PC-3 (cell line): ENCODE data around the gene VCP. TPM values are rescaled to one million over a fixed set of nuclear protein-coding genes. Genes with fewer than 3 reads are reported as not detected.

Experiments used
- ATAC-seq: fragments of 200-7000 bp; cut with Tn5 transposase; 2 replicates; pipeline ENCODE4 v1.9.1; 2020; ENCODE audit warnings: mild to moderate bottlenecking, moderate library complexity
- BruUV-seq: library from RNA; stranded (reverse); fragments of 400-500 nt; replicated peaks from 2 replicates; lab custom pipeline; 2021; lab: Mats Ljungman, UMichigan
- CTCF ChIA-PET: fragments of 300-600 bp; sonication (Branson Sonifier 250); formaldehyde crosslinking; loops from one replicate; lab custom pipeline; 2022; ENCODE audit warnings: antibody characterized with exemption; lab: Charles Lee
- POLR2A ChIA-PET: fragments of 300-600 bp; sonication (Branson Sonifier 250); formaldehyde crosslinking; loops from one replicate; lab custom pipeline; 2022; ENCODE audit warnings: antibody characterized with exemption; ENCODE audit not compliant: unreplicated experiment; lab: Charles Lee
- DNase-seq: peaks from one replicate; pipeline ENCODE4 v3.0.0-alpha.2; 2015
- H2AFZ ChIP-seq: fragments of 300-600 bp; sonication (generic); 2 replicates; pipeline ENCODE4 v1.6.0; 2016; ENCODE audit warnings: antibody characterized with exemption, low read length
- H3F3A ChIP-seq: fragments of 300-600 bp; sonication (generic); one replicate; pipeline ENCODE4 v1.6.0; 2017; ENCODE audit warnings: antibody characterized with exemption, low read length, control low read depth, mild to moderate bottlenecking; ENCODE audit not compliant: unreplicated experiment
- H3K27ac ChIP-seq: fragments of 300-600 bp; sonication (generic); 2 replicates; pipeline ENCODE4 v1.5.1; 2016; ENCODE audit warnings: mild to moderate bottlenecking, low read length
- H3K27me3 ChIP-seq: fragments of 300-600 bp; sonication (generic); 2 replicates; pipeline ENCODE4 v1.6.1; 2016; ENCODE audit warnings: low read length, mixed read lengths
- H3K36me3 ChIP-seq: fragments of 300-600 bp; sonication (generic); 2 replicates; pipeline ENCODE4 v1.6.1; 2016; ENCODE audit warnings: low read depth, mixed run types, low read length, mixed read lengths
- H3K4me1 ChIP-seq: fragments of 300-600 bp; sonication (generic); 2 replicates; pipeline ENCODE4 v1.5.1; 2016; ENCODE audit warnings: low read length; ENCODE audit not compliant: insufficient read depth
- H3K4me2 ChIP-seq: fragments of 300-600 bp; sonication (generic); 2 replicates; pipeline ENCODE4 v1.6.0; 2016; ENCODE audit warnings: low read length
- H3K4me3 ChIP-seq: fragments of 300-600 bp; sonication (generic); 2 replicates; pipeline ENCODE4 v1.5.1; 2016; ENCODE audit warnings: mild to moderate bottlenecking, low read length, mixed read lengths
- H3K79me2 ChIP-seq: fragments of 300-600 bp; sonication (generic); 2 replicates; pipeline ENCODE4 v1.6.1; 2017; ENCODE audit warnings: low read length, mixed read lengths
- H3K9ac ChIP-seq: fragments of 300-600 bp; sonication (generic); 2 replicates; pipeline ENCODE4 v1.6.0; 2016; ENCODE audit warnings: mild to moderate bottlenecking, low read length
- H3K9me2 ChIP-seq: fragments of 300-600 bp; sonication (generic); replicated peaks from 2 replicates; pipeline ENCODE4 v1.6.1; 2016; ENCODE audit warnings: mixed run types, low read length, mixed read lengths
- H3K9me3 ChIP-seq: fragments of 300-600 bp; sonication (generic); 2 replicates; pipeline ENCODE4 v1.6.1; 2016; ENCODE audit warnings: low read length, mixed read lengths
- H4K20me1 ChIP-seq: fragments of 300-600 bp; sonication (generic); 2 replicates; pipeline ENCODE4 v1.6.1; 2016; ENCODE audit warnings: low read length, mixed read lengths
- EZH2 ChIP-seq: fragments of 300-600 bp; sonication (generic); IDR thresholded peaks from one replicate; pipeline ENCODE4 v1.6.1; 2017; ENCODE audit warnings: antibody characterized with exemption, mild to moderate bottlenecking, low read length; ENCODE audit not compliant: unreplicated experiment
- EZH2phosphoT487 ChIP-seq: fragments of 300-600 bp; sonication (generic); IDR thresholded peaks from 2 replicates; pipeline ENCODE4 v1.6.1; 2018; ENCODE audit warnings: mild to moderate bottlenecking, antibody characterized with exemption, low read length, borderline replicate concordance
- intact Hi-C: fragments of 100-400 bp; cut with micrococcal nuclease; formaldehyde crosslinking; loops from 2 replicates; pipeline ENCODE4 v1.9.0; 2023
- total RNA-seq: library from RNA; depleted of rRNA; stranded (reverse); fragments of >200 nt; gene quantifications from 2 replicates; pipeline ENCODE4 v1.2.3, GENCODE V29; 2014
- TF ChIP-seq, protein P1 (sequence below): fragments of 300-600 bp; sonication (generic); conservative IDR thresholded peaks from 2 replicates; pipeline ENCODE4 v1.5.1; 2017; ENCODE audit warnings: antibody characterized with exemption, low read depth, mild to moderate bottlenecking, low read length

Gene VCP
- total RNA-seq, 1 experiment from 2014 or later, result 343 TPM

DNA sequence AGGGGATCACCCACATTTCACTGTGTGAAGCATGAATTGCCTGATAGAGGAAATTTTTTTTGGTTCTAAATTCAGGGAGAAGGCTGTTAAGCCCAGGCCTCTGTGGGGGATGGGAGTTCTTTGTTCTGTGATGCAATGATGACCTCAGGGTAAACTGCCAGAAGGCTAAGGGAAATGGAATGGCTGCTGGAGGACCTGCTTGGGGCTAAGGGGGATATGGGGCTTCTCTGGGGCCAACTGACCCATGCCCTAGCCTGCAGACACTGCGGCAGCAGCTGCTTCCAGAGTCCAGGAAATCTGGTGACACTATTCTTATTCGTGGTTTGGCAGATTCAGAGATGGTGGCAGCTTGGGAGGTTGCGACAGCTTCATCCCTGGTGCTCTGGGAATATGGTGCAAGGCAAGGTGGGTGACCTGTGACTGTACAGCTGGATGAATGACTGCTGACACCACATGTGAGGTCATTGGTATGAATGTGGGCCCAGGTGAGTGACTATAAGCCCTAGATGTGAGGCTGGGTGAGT is 30.3 kb downstream of the VCP start:
- Histone ChIP-seq H3K4me1 (no peaks in the 10 kb centered on the region; the same call in 1 of the 2 replicates), H3K79me2 (no peaks in the 10 kb centered on the region), H4K20me1 (no peaks in the 10 kb centered on the region), H3K9me3 (no peaks in the 10 kb centered on the region), H3K9me2 (no peaks in the 10 kb centered on the region), H3K27me3 (no peaks in the 10 kb centered on the region), H3K27ac (no peak overlapping the region), H3K9ac (no peak overlapping the region), H3K36me3 (no peaks in the 10 kb centered on the region), H3F3A (no peaks in the 10 kb centered on the region), H3K4me2 (no peak overlapping the region), H2AFZ (no peak overlapping the region), H3K4me3 (no peak overlapping the region)
- intact Hi-C loops, result no loop called here
- ChIA-PET POLR2A (no interaction called here), CTCF (no interaction called here)
- peak; percentile 38 for DNase-seq
- TF ChIP-seq EZH2 (no peak), EZH2phosphoT487 (no peak)
- TF ChIP-seq, protein P1, sequence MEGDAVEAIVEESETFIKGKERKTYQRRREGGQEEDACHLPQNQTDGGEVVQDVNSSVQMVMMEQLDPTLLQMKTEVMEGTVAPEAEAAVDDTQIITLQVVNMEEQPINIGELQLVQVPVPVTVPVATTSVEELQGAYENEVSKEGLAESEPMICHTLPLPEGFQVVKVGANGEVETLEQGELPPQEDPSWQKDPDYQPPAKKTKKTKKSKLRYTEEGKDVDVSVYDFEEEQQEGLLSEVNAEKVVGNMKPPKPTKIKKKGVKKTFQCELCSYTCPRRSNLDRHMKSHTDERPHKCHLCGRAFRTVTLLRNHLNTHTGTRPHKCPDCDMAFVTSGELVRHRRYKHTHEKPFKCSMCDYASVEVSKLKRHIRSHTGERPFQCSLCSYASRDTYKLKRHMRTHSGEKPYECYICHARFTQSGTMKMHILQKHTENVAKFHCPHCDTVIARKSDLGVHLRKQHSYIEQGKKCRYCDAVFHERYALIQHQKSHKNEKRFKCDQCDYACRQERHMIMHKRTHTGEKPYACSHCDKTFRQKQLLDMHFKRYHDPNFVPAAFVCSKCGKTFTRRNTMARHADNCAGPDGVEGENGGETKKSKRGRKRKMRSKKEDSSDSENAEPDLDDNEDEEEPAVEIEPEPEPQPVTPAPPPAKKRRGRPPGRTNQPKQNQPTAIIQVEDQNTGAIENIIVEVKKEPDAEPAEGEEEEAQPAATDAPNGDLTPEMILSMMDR, result no peak
- ATAC-seq, result no peak
- BruUV-seq, result no TSS peak

DNA sequence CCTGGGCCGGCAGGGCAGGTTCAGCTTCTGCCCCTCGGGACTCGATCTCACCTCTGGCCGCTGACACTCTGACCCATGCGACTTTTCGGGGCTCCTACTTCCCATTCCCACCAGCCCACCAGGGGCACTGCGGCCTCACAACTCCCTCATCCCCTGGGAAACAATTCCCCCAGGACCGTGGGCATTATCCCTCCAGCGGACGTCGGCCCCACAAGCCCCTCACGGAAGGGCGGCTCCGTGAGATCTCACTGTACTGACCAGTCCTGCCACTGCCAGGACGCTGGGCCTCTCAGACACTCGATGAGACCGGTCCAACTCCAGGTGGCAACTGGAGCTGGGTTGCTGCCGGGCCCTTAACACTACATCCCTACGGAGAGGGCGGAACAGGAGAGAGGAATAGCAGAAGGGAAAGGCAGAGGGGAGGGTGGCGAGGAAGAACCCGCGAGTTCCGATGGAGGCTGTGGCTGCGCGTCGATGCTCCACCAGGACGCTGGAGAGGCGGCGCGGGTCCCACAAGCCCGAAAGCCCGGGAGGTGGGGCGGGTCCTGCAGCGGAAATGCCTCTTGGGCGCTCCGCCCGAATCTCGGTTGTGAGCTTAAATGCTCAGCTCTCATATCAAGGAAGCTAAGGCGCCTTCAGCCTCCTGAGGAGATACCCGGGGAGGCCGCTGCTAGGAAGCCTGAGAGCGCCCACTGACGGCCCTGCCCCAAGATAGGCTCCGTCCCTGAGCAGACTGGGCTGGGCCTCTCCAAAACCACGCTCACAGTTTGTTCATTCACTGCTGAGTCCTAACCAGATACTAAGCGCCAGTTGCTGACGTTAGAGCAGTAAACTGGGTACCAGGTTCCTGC is 36.3 kb downstream of the VCP start:
- POLR2A ChIA-PET, result interaction anchor here (0.6 kb wide), 1 partner anchor 411 kb away, joined by 7 read pairs; no protein-coding TSS in a partner anchor
- DNase-seq, result no peak
- H3F3A ChIP-seq, result no peaks in the 10 kb centered on the region
- H3K79me2 ChIP-seq, result no peaks in the 10 kb centered on the region
- intact Hi-C loops, result no loop called here
- H4K20me1 ChIP-seq, result no peaks in the 10 kb centered on the region
- no peaks in the 10 kb centered on the region for H3K27me3 ChIP-seq
- CTCF ChIA-PET, result no interaction called here
- no peaks in the 10 kb centered on the region for H3K4me1 ChIP-seq
- no peaks in the 10 kb centered on the region for H3K36me3 ChIP-seq
- no peak overlapping the region for H3K4me2 ChIP-seq
- no peak for TF ChIP-seq EZH2
- TF ChIP-seq, protein P1, result no peak
- no peak for TF ChIP-seq EZH2phosphoT487
- H3K9ac ChIP-seq, result no peak overlapping the region
- H3K9me3 ChIP-seq, result no peaks in the 10 kb centered on the region
- no peak overlapping the region for H3K4me3 ChIP-seq
- no TSS peak for BruUV-seq
- H3K9me2 ChIP-seq, result no peaks in the 10 kb centered on the region
- no peak overlapping the region for H2AFZ ChIP-seq
- H3K27ac ChIP-seq, result no peak overlapping the region
- ATAC-seq, result no peak

DNA sequence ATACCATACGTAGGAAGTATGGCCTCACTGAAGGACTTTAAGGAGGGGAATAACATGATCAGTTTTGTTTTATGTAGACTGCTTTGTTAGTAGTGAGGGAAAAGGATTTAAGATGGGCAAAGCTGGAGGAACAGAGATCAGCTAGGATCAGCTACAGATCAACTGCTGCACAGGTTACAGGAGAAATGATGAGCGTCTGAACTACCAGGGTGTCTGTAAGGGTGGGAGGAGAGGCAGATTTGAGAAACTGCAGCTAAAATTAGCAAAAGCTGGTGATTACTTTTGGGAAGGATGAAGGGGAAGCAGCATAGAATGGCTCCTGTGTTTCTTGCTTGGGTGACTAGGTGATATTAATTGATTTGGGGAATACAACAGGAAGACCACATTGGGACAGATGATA is 39.3 kb downstream of the VCP start:
- Histone ChIP-seq H3K9me2 (no peaks in the 10 kb centered on the region), H3K9ac (no peak overlapping the region), H2AFZ (no peak overlapping the region), H4K20me1 (no peaks in the 10 kb centered on the region), H3K79me2 (no peaks in the 10 kb centered on the region), H3F3A (no peaks in the 10 kb centered on the region), H3K4me1 (no peaks in the 10 kb centered on the region), H3K4me3 (no peak overlapping the region), H3K27ac (no peak overlapping the region), H3K4me2 (no peak overlapping the region), H3K9me3 (no peaks in the 10 kb centered on the region), H3K36me3 (no peaks in the 10 kb centered on the region; the same call in 1 of the 2 replicates), H3K27me3 (no peaks in the 10 kb centered on the region)
- CTCF ChIA-PET, result no interaction called here
- intact Hi-C loops, result no loop called here
- ATAC-seq, result no peak
- DNase-seq, result no peak
- no peak for TF ChIP-seq EZH2
- TF ChIP-seq, protein P1, result no peak
- TF ChIP-seq EZH2phosphoT487, result no peak
- BruUV-seq, result no TSS peak
- POLR2A ChIA-PET, result no interaction called here
